Keratinocyte (primary cell): ENCODE results near the gene YPEL3. TPM values are rescaled to one million over a fixed set of nuclear protein-coding genes. Genes with fewer than 3 reads are reported as not detected.
"Not testable (repeated sequence)": the region's sequence is repeated elsewhere in the genome, so short reads cannot be mapped to it uniquely, and the experiment has no call there.

Experiments used
- DNase-seq: peaks from one replicate; pipeline ENCODE4 v3.0.0-alpha.2; 2011; ENCODE audit warnings: low read depth, missing footprints, low spot score
- FAIRE-seq: peaks from 2 replicates; lab custom pipeline; 2011; peaks lifted over from hg19 to GRCh38; lab: Jason Lieb, UNC
- H2AFZ ChIP-seq: 2 replicates; pipeline ENCODE4 v1.6.0; 2012; ENCODE audit warnings: low read length, control low read depth, inconsistent platforms; ENCODE audit not compliant: control insufficient read depth
- H3K27ac ChIP-seq: 2 replicates; pipeline ENCODE4 v1.5.1; 2011; ENCODE audit warnings: low read length; ENCODE audit not compliant: control insufficient read depth, insufficient read depth
- H3K27me3 ChIP-seq: 3 replicates; pipeline ENCODE4 v1.6.0; 2011; ENCODE audit warnings: low read length; ENCODE audit not compliant: control insufficient read depth, insufficient read depth; ENCODE audit errors: extremely low read depth
- H3K36me3 ChIP-seq, 2 experiments: 2 replicates in 1 of 2; 3 replicates in 1 of 2; pipeline ENCODE4 v1.5.1; 2011; ENCODE audit warnings: low read length in 2 of 2, mild to moderate bottlenecking in 1 of 2; ENCODE audit not compliant: control insufficient read depth in 2 of 2, insufficient read depth in 2 of 2; ENCODE audit errors: extremely low read depth in 1 of 2
- H3K4me1 ChIP-seq: 3 replicates; pipeline ENCODE4 v1.5.1; 2011; ENCODE audit warnings: low read length; ENCODE audit not compliant: control insufficient read depth, insufficient read depth; ENCODE audit errors: extremely low read depth
- H3K4me2 ChIP-seq: 3 replicates; pipeline ENCODE4 v1.6.0; 2011; ENCODE audit warnings: low read depth, low read length; ENCODE audit not compliant: control insufficient read depth, insufficient read depth; ENCODE audit errors: extremely low read depth
- H3K4me3 ChIP-seq, 3 experiments: fragments of 200-600 bp in 1 of 3; sonication (generic) in 1 of 3; 2 replicates in 2 of 3; 3 replicates in 1 of 3; pipeline ENCODE4 v1.5.1; 2011 to 2016; ENCODE audit warnings: low read length in 3 of 3, mild to moderate bottlenecking in 3 of 3, control low read depth in 2 of 3, inconsistent platforms in 1 of 3, low read depth in 1 of 3, mixed read lengths in 1 of 3, mixed run types in 1 of 3, moderate library complexity in 1 of 3; ENCODE audit not compliant: control insufficient read depth in 2 of 3, insufficient read depth in 2 of 3; ENCODE audit errors: extremely low read depth in 1 of 3
- H3K79me2 ChIP-seq: 2 replicates; pipeline ENCODE4 v1.6.0; 2012; ENCODE audit warnings: low read length; ENCODE audit not compliant: control insufficient read depth, insufficient read depth
- H3K9ac ChIP-seq: 3 replicates; pipeline ENCODE4 v1.6.0; 2011; ENCODE audit warnings: low read length; ENCODE audit not compliant: control insufficient read depth, insufficient read depth; ENCODE audit errors: extremely low read depth
- H3K9me1 ChIP-seq: 3 replicates; pipeline ENCODE4 v1.6.0; 2011; ENCODE audit warnings: low read length; ENCODE audit not compliant: control insufficient read depth, insufficient read depth; ENCODE audit errors: extremely low read depth
- H3K9me3 ChIP-seq: 2 replicates; pipeline ENCODE4 v1.5.1; 2012; ENCODE audit warnings: low read depth, low read length; ENCODE audit not compliant: control insufficient read depth
- H4K20me1 ChIP-seq: 3 replicates; pipeline ENCODE4 v1.6.0; 2011; ENCODE audit warnings: low read length; ENCODE audit not compliant: control insufficient read depth, insufficient read depth; ENCODE audit errors: extremely low read depth
- EZH2 ChIP-seq: IDR thresholded peaks from one replicate; pipeline ENCODE4 v1.6.1; 2012; ENCODE audit warnings: inconsistent platforms, mild to moderate bottlenecking, low read length, moderate library complexity
- dilution Hi-C: fragments of 300-500 bp; cut with MboI; formaldehyde crosslinking; loops from one replicate; pipeline ENCODE4 v1.7.0; 2020; ENCODE audit warnings: low sequenced_read_pairs; ENCODE audit not compliant: extremely low pct_ligation_motif_present
- polyA plus RNA-seq, 5 experiments: library from polyadenylated mRNA; depleted of rRNA in 3 of 5; stranded (reverse) in 3 of 5; stranded (forward) in 1 of 5; unstranded in 1 of 5; fragments of >200 nt; gene quantifications; 1 replicate in 1 of 5; 2 replicates in 3 of 5; 3 replicates in 1 of 5; pipeline versions ENCODE4 v1.2.1 to v1.2.3, GENCODE V29; 2011 to 2012; ENCODE audit warnings: missing spikeins in 2 of 5, low read depth in 1 of 5, low replicate concordance in 1 of 5
- TF ChIP-seq, protein P1 (sequence below), 3 experiments: IDR thresholded peaks in 1 of 3; conservative IDR thresholded peaks in 1 of 3; optimal IDR thresholded peaks in 1 of 3; 2 replicates in 2 of 3; 3 replicates in 1 of 3; pipeline versions ENCODE3 to v1.5.1; 2011; ENCODE audit warnings: low read length in 3 of 3, mild to moderate bottlenecking in 3 of 3, moderate library complexity in 2 of 3, control low read depth in 1 of 3, inconsistent platforms in 1 of 3; ENCODE audit not compliant: insufficient read depth in 2 of 3; ENCODE audit errors: extremely low read depth in 1 of 3

The YPEL3 gene
- polyA plus RNA-seq, 1 donor (not counting 4 experiments of a cell fraction or from before 2014, with no cell fraction given), result 13.5 TPM

DNA sequence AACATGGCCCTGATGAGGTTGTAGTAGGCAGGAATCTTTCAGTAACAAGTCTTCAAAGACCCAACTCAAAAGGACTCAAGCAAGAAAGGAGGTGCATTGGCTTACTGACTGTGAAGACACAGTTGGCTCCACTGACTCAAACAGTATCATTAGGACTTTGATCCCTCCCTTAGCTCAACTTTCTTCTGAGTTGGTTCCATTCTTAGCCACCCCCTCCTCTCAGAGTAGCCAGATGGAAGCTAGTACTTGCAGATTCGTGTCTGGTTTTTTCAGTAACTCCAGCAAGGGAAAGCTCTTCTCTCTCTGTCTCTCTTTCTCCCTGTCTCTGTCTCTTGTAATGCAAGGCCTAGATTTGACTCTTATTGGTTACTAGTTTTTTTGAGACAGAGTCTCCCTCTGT, 32.0 kb upstream of the YPEL3 start:
- H3K27ac ChIP-seq, result no peak overlapping the region
- no peaks in the 10 kb centered on the region for H3K9me1 ChIP-seq
- peaks cover 5% of the 10 kb centered on the region for H3K4me1 ChIP-seq
- H3K79me2 ChIP-seq, result no peaks in the 10 kb centered on the region
- no peaks in the 10 kb centered on the region for H3K9me3 ChIP-seq
- FAIRE-seq, result no peak
- H3K4me3 ChIP-seq, result no peak overlapping the region
- dilution Hi-C loops, result no loop called here
- H3K36me3 ChIP-seq, result no peaks in the 10 kb centered on the region
- H2AFZ ChIP-seq, result no peak overlapping the region
- H3K4me2 ChIP-seq, result no peak overlapping the region
- H3K27me3 ChIP-seq, result no peaks in the 10 kb centered on the region
- DNase-seq, result no peak
- H4K20me1 ChIP-seq, result no peaks in the 10 kb centered on the region
- H3K9ac ChIP-seq, result no peak overlapping the region
- TF ChIP-seq, protein P1, sequence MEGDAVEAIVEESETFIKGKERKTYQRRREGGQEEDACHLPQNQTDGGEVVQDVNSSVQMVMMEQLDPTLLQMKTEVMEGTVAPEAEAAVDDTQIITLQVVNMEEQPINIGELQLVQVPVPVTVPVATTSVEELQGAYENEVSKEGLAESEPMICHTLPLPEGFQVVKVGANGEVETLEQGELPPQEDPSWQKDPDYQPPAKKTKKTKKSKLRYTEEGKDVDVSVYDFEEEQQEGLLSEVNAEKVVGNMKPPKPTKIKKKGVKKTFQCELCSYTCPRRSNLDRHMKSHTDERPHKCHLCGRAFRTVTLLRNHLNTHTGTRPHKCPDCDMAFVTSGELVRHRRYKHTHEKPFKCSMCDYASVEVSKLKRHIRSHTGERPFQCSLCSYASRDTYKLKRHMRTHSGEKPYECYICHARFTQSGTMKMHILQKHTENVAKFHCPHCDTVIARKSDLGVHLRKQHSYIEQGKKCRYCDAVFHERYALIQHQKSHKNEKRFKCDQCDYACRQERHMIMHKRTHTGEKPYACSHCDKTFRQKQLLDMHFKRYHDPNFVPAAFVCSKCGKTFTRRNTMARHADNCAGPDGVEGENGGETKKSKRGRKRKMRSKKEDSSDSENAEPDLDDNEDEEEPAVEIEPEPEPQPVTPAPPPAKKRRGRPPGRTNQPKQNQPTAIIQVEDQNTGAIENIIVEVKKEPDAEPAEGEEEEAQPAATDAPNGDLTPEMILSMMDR (optimal IDR thresholded peaks at IDR 0.05 in 1 of 3, IDR thresholded peaks at IDR 0.05 in 1 of 3, conservative IDR thresholded peaks at IDR 0.05 in 1 of 3; ENCODE audit: extremely low read depth in 1 of 3, insufficient read depth in 2 of 3, low read length in 3 of 3), result no peak
- TF ChIP-seq EZH2, result no peak

DNA sequence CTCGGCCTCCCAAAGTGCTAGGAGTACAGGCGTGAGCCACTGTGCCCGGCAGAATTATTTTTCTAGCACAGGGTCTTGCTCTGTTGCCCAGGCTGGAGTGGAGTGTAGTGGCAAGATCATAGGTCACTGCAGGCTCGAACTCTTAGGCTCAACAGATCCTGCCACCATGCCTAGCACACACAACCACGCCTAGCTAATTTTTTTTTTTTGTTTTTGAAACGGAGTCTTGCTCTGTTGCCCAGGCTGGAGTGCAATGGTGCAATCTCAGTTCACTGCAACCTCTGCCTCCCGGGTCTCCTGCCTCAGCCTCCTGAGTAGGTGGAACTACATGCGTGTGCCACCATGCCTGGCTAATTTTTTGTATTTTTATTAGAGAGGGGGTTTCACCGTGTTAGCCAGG, 29.7 kb upstream of the YPEL3 start:
- H3K4me2 ChIP-seq, H3K79me2 ChIP-seq, H3K4me1 ChIP-seq, DNase-seq, H3K9ac ChIP-seq, dilution Hi-C loops, H3K9me3 ChIP-seq, H3K4me3 ChIP-seq, H4K20me1 ChIP-seq, H3K9me1 ChIP-seq, H3K27ac ChIP-seq, H2AFZ ChIP-seq, H3K36me3 ChIP-seq, H3K27me3 ChIP-seq, FAIRE-seq: not testable (repeated sequence)

DNA sequence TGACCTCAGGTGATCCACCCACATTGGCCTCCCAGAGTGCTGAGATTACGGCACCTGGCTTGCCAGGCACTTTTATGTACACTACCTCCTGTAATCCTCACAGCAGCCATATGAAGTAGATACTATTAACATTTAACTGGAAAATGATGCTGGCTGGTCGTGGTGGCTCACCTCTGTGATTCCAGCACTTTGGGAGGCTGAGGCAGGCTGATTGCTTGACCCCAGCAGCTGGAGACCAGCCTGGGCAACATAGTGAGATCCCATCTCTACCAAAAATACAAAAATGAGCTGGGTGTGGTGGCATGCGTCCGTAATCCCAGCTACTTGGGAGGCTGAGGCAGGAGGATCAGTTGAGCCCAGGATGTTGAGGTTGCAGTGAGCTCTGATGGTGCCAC, 29.0 kb upstream of the YPEL3 start:
- Histone ChIP-seq H3K9ac (no peak overlapping the region), H3K27ac (no peak overlapping the region), H3K79me2 (no peaks in the 10 kb centered on the region), H3K9me3 (no peaks in the 10 kb centered on the region), H3K4me1 (peaks cover 5% of the 10 kb centered on the region), H2AFZ (no peak overlapping the region), H4K20me1 (no peaks in the 10 kb centered on the region), H3K27me3 (no peaks in the 10 kb centered on the region), H3K4me3 (no peak overlapping the region), H3K4me2 (no peak overlapping the region), H3K9me1 (no peaks in the 10 kb centered on the region), H3K36me3 (peaks cover 0 to 2% of the 10 kb centered on the region in 2 experiments)
- dilution Hi-C loops, result no loop called here
- no peak for FAIRE-seq
- no peak for DNase-seq
- no peak for TF ChIP-seq EZH2
- TF ChIP-seq, protein P1 (optimal IDR thresholded peaks at IDR 0.05 in 1 of 3, IDR thresholded peaks at IDR 0.05 in 1 of 3, conservative IDR thresholded peaks at IDR 0.05 in 1 of 3; ENCODE audit: extremely low read depth in 1 of 3, insufficient read depth in 2 of 3, low read length in 3 of 3), result no peak
